ENCODE data around the gene ETNK2.
"Not testable (repeated sequence)": the region's sequence is repeated elsewhere in the genome, so short reads cannot be mapped to it uniquely, and the experiment has no call there.

ETNK2 gene

GRCh38 chr1:204098683-204099082 lies 53.2 kb downstream of the ETNK2 start:
- no peak for DNase-seq (ENCODE audit: low spot score)

- DNase-seq (ENCODE audit: low spot score) = no peak
These were observed 54.9 kb downstream of the ETNK2 start for GRCh38 chr1:204096931-204097330.

- DNase-seq (ENCODE audit: low spot score) = no peak
These were observed 56.8 kb downstream of the ETNK2 start for GRCh38 chr1:204094856-204095634.

- DNase-seq (ENCODE audit: low spot score) = no peak
These were observed 57.5 kb downstream of the ETNK2 start for GRCh38 chr1:204094313-204094729.

- no peak for DNase-seq (ENCODE audit: low spot score)
These were observed 58.1 kb downstream of the ETNK2 start for GRCh38 chr1:204093781-204094180.

GRCh38 chr1:204093421-204093717 lies 58.5 kb downstream of the ETNK2 start:
- DNase-seq (ENCODE audit: low spot score) = no peak

- DNase-seq (ENCODE audit: low spot score) = no peak
These were observed 59.0 kb downstream of the ETNK2 start for GRCh38 chr1:204092632-204093420.

GRCh38 chr1:204091787-204092312 lies 60.0 kb downstream of the ETNK2 start:
- DNase-seq (ENCODE audit: low spot score) = no peak

- DNase-seq (ENCODE audit: low spot score) = no peak
These were observed 60.8 kb downstream of the ETNK2 start for GRCh38 chr1:204091066-204091465.

GRCh38 chr1:204090132-204090531 lies 61.7 kb downstream of the ETNK2 start:
- DNase-seq (ENCODE audit: low spot score) = not testable (repeated sequence)

- peak; percentile 37 for DNase-seq (ENCODE audit: low spot score)
These were observed 62.6 kb downstream of the ETNK2 start for GRCh38 chr1:204089044-204089751.

GRCh38 chr1:204088596-204088995 lies 63.2 kb downstream of the ETNK2 start:
- DNase-seq (ENCODE audit: low spot score) = no peak

GRCh38 chr1:204087893-204088528 lies 63.8 kb downstream of the ETNK2 start:
- DNase-seq (ENCODE audit: low spot score) = no peak

GRCh38 chr1:204087181-204087892 lies 64.5 kb downstream of the ETNK2 start:
- no peak for DNase-seq (ENCODE audit: low spot score)

GRCh38 chr1:204085876-204086275 lies 66.0 kb downstream of the ETNK2 start:
- DNase-seq (ENCODE audit: low spot score) = no peak

GRCh38 chr1:204084247-204084772 lies 67.5 kb downstream of the ETNK2 start:
- DNase-seq (ENCODE audit: low spot score) = peak; percentile 77

GRCh38 chr1:204083491-204083890 lies 68.4 kb downstream of the ETNK2 start:
- DNase-seq (ENCODE audit: low spot score) = no peak

GRCh38 chr1:204081791-204082513 lies 69.9 kb downstream of the ETNK2 start:
- DNase-seq (ENCODE audit: low spot score) = no peak

GRCh38 chr1:204081164-204081790 lies 70.6 kb downstream of the ETNK2 start:
- no peak for DNase-seq (ENCODE audit: low spot score)
